Smooth muscle cell (in vitro differentiated cells): ENCODE results near the gene KISS1R. TPM values are rescaled to one million over a fixed set of nuclear protein-coding genes. Genes with fewer than 3 reads are reported as not detected.
"Not testable (repeated sequence)": the region's sequence is repeated elsewhere in the genome, so short reads cannot be mapped to it uniquely, and the experiment has no call there.

ENCODE experiments used
- DNase-seq: peaks from one replicate; lab custom pipeline; 2025; ENCODE audit not compliant: unreplicated experiment; lab: John Stamatoyannopoulos, UW
- H2AFZ ChIP-seq: fragments of 200-600 bp; sonication (generic); 2 replicates; pipeline ENCODE4 v1.6.0; 2016; ENCODE audit warnings: antibody characterized with exemption, low read depth, mild to moderate bottlenecking
- H3F3A ChIP-seq: fragments of 200-600 bp; sonication (generic); 2 replicates; pipeline ENCODE4 v1.6.0; 2017; ENCODE audit warnings: antibody characterized with exemption, low read depth
- H3K27ac ChIP-seq: fragments of 200-600 bp; sonication (generic); 2 replicates; pipeline ENCODE4 v1.5.1; 2016; ENCODE audit warnings: low read depth, mild to moderate bottlenecking
- H3K27me3 ChIP-seq: fragments of 200-600 bp; sonication (generic); 2 replicates; pipeline ENCODE4 v1.6.1; 2016; ENCODE audit warnings: low read depth, mild to moderate bottlenecking
- H3K36me3 ChIP-seq: fragments of 200-600 bp; sonication (generic); 2 replicates; pipeline ENCODE4 v1.5.1; 2016; ENCODE audit warnings: low read depth
- H3K4me1 ChIP-seq: fragments of 200-600 bp; sonication (generic); 2 replicates; pipeline ENCODE4 v1.5.1; 2016; ENCODE audit warnings: low read depth
- H3K4me2 ChIP-seq: fragments of 200-600 bp; sonication (generic); 2 replicates; pipeline ENCODE4 v1.6.0; 2016; ENCODE audit warnings: mild to moderate bottlenecking
- H3K4me3 ChIP-seq: fragments of 200-600 bp; sonication (generic); 2 replicates; pipeline ENCODE4 v1.5.1; 2016; ENCODE audit warnings: mild to moderate bottlenecking
- H3K79me2 ChIP-seq: fragments of 200-600 bp; sonication (generic); 2 replicates; pipeline ENCODE4 v1.6.0; 2016; ENCODE audit warnings: low read depth, mild to moderate bottlenecking
- H3K9ac ChIP-seq: fragments of 200-600 bp; sonication (generic); 2 replicates; pipeline ENCODE4 v1.6.0; 2016; ENCODE audit warnings: low read depth
- H3K9me3 ChIP-seq: fragments of 200-600 bp; sonication (generic); replicated peaks from 2 replicates; pipeline ENCODE4 v1.5.1; 2016; ENCODE audit warnings: low read depth
- H4K20me1 ChIP-seq: fragments of 200-600 bp; sonication (generic); 2 replicates; pipeline ENCODE4 v1.6.0; 2016; ENCODE audit warnings: low read depth
- WGBS: methylation state at CpG from one replicate; pipeline ENCODE4 v1.1.7; 2016; ENCODE audit warnings: low lambda C conversion rate; 5-methylcytosine and 5-hydroxymethylcytosine counted together
- polyA plus RNA-seq: library from polyadenylated mRNA; unstranded; fragments of >200 nt; fragmentation: Nextera tagmentation; extraction: Ambion mirVana; gene quantifications from 2 replicates; pipeline ENCODE4 v1.2.1, GENCODE V29; 2016
- total RNA-seq: library from RNA; depleted of rRNA; stranded (reverse); fragments of >200 nt; gene quantifications from 2 replicates; pipeline ENCODE4 v1.2.3, GENCODE V29; 2014
- TF ChIP-seq, protein P1 (sequence below): fragments of 200-600 bp; sonication (generic); IDR thresholded peaks from 2 replicates; pipeline ENCODE4 v1.5.1; 2017; ENCODE audit warnings: borderline replicate concordance, mild to moderate bottlenecking, antibody characterized with exemption; ENCODE audit not compliant: insufficient read depth, poor library complexity, severe bottlenecking

KISS1R gene
- total and polyA plus RNA-seq, 2 experiments from 2014 or later: 0.61 TPM; not detected in 1

DNA sequence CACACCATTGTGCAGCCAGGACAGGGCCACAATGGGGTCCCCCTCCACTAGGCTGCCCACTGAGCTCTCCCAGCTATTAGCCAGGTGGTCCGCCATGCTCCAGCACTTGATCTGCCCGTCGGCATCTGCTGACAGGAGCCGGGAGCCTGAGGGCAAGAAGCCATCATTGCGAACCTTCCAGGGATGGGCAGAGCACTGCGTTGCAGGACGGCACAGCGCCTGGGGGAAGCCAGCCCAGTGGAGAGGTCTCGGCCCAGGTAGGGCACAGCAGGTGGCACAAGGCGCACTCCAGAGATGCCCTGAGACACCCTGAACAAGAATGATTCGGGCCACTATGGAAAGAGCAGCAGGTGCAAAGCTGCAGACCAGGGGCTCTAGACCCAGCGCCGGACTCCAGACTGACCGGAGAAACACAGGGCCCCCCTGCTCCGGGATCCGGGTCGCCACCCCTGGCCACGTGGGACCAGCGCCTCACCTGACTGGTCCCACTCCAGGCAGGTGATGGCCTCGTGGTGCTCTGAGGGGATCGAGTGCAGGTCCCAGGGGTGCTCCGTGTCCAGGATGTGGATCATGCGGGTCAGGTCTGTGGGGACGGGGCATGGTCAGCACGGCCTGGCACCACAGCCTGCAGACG is 27.4 kb upstream of the KISS1R start:
- Histone ChIP-seq H3K4me3 (no peak overlapping the region), H3F3A (peaks cover 5% of the 10 kb centered on the region), H3K4me2 (no peak overlapping the region), H3K4me1 (no peaks in the 10 kb centered on the region), H4K20me1 (peaks cover 32% of the 10 kb centered on the region), H2AFZ (no peak overlapping the region), H3K79me2 (peaks cover 16% of the 10 kb centered on the region), H3K27ac (no peak overlapping the region), H3K27me3 (no peaks in the 10 kb centered on the region), H3K9me3 (no peaks in the 10 kb centered on the region), H3K36me3 (no peaks in the 10 kb centered on the region), H3K9ac (no peak overlapping the region)
- TF ChIP-seq, protein P1, sequence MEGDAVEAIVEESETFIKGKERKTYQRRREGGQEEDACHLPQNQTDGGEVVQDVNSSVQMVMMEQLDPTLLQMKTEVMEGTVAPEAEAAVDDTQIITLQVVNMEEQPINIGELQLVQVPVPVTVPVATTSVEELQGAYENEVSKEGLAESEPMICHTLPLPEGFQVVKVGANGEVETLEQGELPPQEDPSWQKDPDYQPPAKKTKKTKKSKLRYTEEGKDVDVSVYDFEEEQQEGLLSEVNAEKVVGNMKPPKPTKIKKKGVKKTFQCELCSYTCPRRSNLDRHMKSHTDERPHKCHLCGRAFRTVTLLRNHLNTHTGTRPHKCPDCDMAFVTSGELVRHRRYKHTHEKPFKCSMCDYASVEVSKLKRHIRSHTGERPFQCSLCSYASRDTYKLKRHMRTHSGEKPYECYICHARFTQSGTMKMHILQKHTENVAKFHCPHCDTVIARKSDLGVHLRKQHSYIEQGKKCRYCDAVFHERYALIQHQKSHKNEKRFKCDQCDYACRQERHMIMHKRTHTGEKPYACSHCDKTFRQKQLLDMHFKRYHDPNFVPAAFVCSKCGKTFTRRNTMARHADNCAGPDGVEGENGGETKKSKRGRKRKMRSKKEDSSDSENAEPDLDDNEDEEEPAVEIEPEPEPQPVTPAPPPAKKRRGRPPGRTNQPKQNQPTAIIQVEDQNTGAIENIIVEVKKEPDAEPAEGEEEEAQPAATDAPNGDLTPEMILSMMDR: no peak
- no peak for DNase-seq
- WGBS: 99% methylated on average over 25 of the region's 26 CpGs

DNA sequence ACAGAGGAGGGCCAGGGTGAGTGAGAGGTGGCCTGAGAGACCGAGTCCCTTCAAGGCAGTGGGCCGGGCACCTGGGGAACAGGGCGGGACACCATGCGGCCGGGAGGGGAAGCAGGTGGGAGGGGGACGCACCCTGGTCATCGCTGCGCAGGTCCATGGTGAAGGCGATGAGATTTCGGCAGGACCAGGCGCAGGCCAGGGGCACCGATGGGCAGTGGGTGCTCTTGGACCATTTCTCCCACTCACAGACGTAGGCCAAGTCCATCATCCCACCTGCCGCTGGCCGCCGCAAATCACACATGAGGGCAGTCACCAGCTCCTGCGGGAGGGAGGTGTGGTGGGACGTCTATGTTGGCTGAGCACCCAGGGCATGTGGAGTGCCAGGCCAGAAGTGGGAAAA is 26.3 kb upstream of the KISS1R start:
- Histone ChIP-seq H4K20me1 (peaks cover 22% of the 10 kb centered on the region), H3K27ac (no peak overlapping the region), H3K4me1 (no peaks in the 10 kb centered on the region), H3K9ac (no peak overlapping the region), H3K27me3 (no peaks in the 10 kb centered on the region), H3K36me3 (no peaks in the 10 kb centered on the region), H3K4me2 (no peak overlapping the region), H3K9me3 (no peaks in the 10 kb centered on the region), H3K4me3 (no peak overlapping the region), H2AFZ (no peak overlapping the region), H3K79me2 (peaks cover 16% of the 10 kb centered on the region), H3F3A (peaks cover 5% of the 10 kb centered on the region)
- whole genome bisulfite sequencing: 96% methylated on average over 16 of the region's 18 CpGs
- TF ChIP-seq, protein P1: no peak
- DNase-seq: no peak

DNA sequence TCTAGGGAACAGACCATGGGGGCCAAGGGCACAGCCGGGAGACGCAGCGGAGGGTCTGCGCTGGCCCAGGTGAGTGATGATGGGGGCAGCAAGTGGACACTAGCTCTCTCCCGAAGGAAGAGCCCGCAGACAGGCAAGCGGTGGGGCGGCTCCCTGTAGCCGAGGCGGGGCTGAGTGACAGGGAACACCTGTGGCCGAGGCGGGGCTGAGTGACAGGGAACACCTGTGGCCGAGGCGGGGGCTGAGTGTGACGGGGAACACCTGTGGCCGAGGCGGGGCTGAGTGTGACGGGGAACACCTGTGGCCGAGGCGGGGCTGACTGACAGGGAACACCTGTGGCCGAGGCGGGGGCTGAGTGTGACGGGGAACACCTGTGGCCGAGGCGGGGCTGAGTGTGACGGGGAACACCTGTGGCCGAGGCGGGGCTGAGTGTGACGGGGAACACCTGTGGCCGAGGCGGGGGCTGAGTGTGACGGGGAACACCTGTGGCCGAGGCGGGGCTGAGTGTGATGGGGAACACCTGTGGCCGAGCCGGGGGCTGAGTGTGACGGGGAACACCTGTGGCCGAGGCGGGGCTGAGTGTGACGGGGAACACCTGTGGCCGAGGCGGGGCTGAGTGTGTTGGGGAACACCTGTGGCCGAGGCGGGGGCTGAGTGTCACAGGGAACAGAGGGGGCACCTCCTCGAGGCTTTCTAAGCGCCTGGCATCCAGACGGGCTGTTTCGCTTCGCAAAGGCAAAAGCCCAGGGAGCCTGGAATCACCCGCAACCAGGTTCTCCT is 25.5 kb upstream of the KISS1R start:
- H3K4me3 ChIP-seq: peak overlapping the region; percentile 97
- H2AFZ ChIP-seq, DNase-seq, H3K4me1 ChIP-seq, H3K27ac ChIP-seq, H3F3A ChIP-seq, H3K27me3 ChIP-seq, H3K36me3 ChIP-seq, H3K9me3 ChIP-seq: not testable (repeated sequence)
- WGBS: 95% methylated on average over 15 of the region's 50 CpGs
- H3K79me2 ChIP-seq: peaks cover 16% of the 10 kb centered on the region
- peaks cover 19% of the 10 kb centered on the region for H4K20me1 ChIP-seq
- H3K4me2 ChIP-seq: peak overlapping the region; percentile 97
- H3K9ac ChIP-seq: peak overlapping the region; percentile 95

DNA sequence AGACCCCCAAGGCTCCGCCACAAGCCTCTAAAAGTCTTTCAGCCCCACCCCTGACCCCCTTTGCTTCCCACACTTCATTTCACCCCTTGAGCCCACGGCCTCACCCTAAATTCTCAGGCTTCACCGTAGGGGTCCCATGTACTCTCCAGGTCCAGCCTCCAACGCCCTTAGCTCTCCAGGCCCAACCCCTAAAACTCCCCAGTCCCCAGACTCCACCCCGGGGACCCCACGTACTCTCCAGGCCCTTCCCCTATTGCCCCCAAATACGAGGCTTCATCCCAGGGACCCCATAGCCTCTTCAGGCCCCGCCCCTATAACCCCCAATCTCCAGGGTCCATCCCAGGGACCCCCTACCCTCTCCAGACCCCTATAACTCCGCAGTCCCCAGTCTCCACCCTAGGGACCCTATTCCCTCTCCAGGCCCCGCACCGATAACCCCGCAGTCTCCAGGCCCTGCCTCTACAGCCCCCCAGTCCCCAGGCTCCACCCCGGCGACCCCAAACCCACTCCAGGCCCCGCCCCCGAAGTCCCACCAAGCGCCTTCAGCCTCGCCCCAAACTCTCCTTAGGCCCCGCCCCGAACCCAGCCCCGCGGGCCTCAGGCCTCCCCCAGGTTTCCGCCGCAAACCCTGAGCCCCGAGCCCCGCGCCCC is 24.8 kb upstream of the KISS1R start:
- H3K4me3 ChIP-seq: peak overlapping the region; percentile 97
- H3F3A ChIP-seq: peaks cover 5% of the 10 kb centered on the region
- no peak overlapping the region for H3K27ac ChIP-seq
- H4K20me1 ChIP-seq: peaks cover 11% of the 10 kb centered on the region
- H3K27me3 ChIP-seq: no peaks in the 10 kb centered on the region
- DNase-seq: no peak
- peaks cover 16% of the 10 kb centered on the region for H3K79me2 ChIP-seq
- 17% methylated on average over 5 of the region's 27 CpGs for WGBS
- no peaks in the 10 kb centered on the region for H3K36me3 ChIP-seq
- no peaks in the 10 kb centered on the region for H3K9me3 ChIP-seq
- no peak overlapping the region for H2AFZ ChIP-seq
- H3K4me2 ChIP-seq: peak overlapping the region; percentile 97
- peak overlapping the region; percentile 95 for H3K9ac ChIP-seq
- no peaks in the 10 kb centered on the region for H3K4me1 ChIP-seq
- TF ChIP-seq, protein P1: no peak
